ENCODE results near the gene ASB5.
"Not testable (repeated sequence)": the region's sequence is repeated elsewhere in the genome, so short reads cannot be mapped to it uniquely, and the experiment has no call there.

The ASB5 gene

GRCh38 chr4:176217510-176217909 lies 51.5 kb downstream of the ASB5 start:
- no peak for DNase-seq

- DNase-seq = not testable (repeated sequence)
These were observed 56.7 kb downstream of the ASB5 start for GRCh38 chr4:176212351-176212750.

- no peak for DNase-seq
These were observed 58.3 kb downstream of the ASB5 start for GRCh38 chr4:176210579-176211296.

- DNase-seq = no peak
These were observed 58.9 kb downstream of the ASB5 start for GRCh38 chr4:176210101-176210500.

GRCh38 chr4:176209535-176209934 lies 59.5 kb downstream of the ASB5 start:
- no peak for DNase-seq

- no peak for DNase-seq
These were observed 61.2 kb downstream of the ASB5 start for GRCh38 chr4:176207839-176208238.

- DNase-seq = no peak
These were observed 63.7 kb downstream of the ASB5 start for GRCh38 chr4:176205299-176205698.

GRCh38 chr4:176198316-176198903 lies 70.6 kb downstream of the ASB5 start:
- no peak for DNase-seq

GRCh38 chr4:176195184-176195978 lies 73.6 kb downstream of the ASB5 start, which contains the start of gene SPATA4:
TSS of gene SPATA4 (minus strand) at chr4:176195585. CDS start at chr4:176195562, 23 bp downstream.
- peak; percentile 63 for DNase-seq

- DNase-seq = no peak
These were observed 75.1 kb downstream of the ASB5 start for GRCh38 chr4:176193938-176194337.

GRCh38 chr4:176193126-176193525 lies 75.9 kb downstream of the ASB5 start:
- no peak for DNase-seq

GRCh38 chr4:176191974-176192373 lies 77.0 kb downstream of the ASB5 start:
- DNase-seq = peak; percentile 24

- DNase-seq = no peak
These were observed 78.9 kb downstream of the ASB5 start for GRCh38 chr4:176189891-176190795.

GRCh38 chr4:176188654-176189053 lies 80.4 kb downstream of the ASB5 start:
- no peak for DNase-seq

GRCh38 chr4:176187624-176188023 lies 81.4 kb downstream of the ASB5 start:
- no peak for DNase-seq

- no peak for DNase-seq
These were observed 82.2 kb downstream of the ASB5 start for GRCh38 chr4:176186671-176187395.

GRCh38 chr4:176186067-176186466 lies 83.0 kb downstream of the ASB5 start:
- no peak for DNase-seq

GRCh38 chr4:176185051-176185450 lies 84.0 kb downstream of the ASB5 start:
- DNase-seq = no peak
